MM.1S (cell line): Measurements from ENCODE around the gene FIBCD1.

Source experiments
- DNase-seq: peaks from one replicate; pipeline ENCODE4 v3.0.0-alpha.2; 2015
- H2AFZ ChIP-seq: fragments of 300-600 bp; sonication (generic); 2 replicates; pipeline ENCODE4 v1.6.0; 2016; ENCODE audit warnings: antibody characterized with exemption, low read length
- H3F3A ChIP-seq: fragments of 300-600 bp; sonication (generic); 2 replicates; pipeline ENCODE4 v1.6.1; 2016; ENCODE audit warnings: mild to moderate bottlenecking, antibody characterized with exemption, low read length, moderate library complexity, mixed read lengths; ENCODE audit not compliant: insufficient read depth
- H3K27ac ChIP-seq: fragments of 300-600 bp; sonication (generic); 2 replicates; pipeline ENCODE4 v1.5.1; 2016; ENCODE audit warnings: mild to moderate bottlenecking, low read length
- H3K27me3 ChIP-seq: fragments of 300-600 bp; sonication (generic); replicated peaks from 2 replicates; pipeline ENCODE4 v1.6.0; 2016; ENCODE audit warnings: low read length; ENCODE audit not compliant: insufficient read depth
- H3K36me3 ChIP-seq: fragments of 300-600 bp; sonication (generic); replicated peaks from 2 replicates; pipeline ENCODE4 v1.6.1; 2016; ENCODE audit warnings: mild to moderate bottlenecking, low read length, mixed read lengths; ENCODE audit not compliant: insufficient read depth
- H3K4me1 ChIP-seq: fragments of 300-600 bp; sonication (generic); 2 replicates; pipeline ENCODE4 v1.6.1; 2016; ENCODE audit warnings: low read length, mixed read lengths
- H3K4me2 ChIP-seq: fragments of 300-600 bp; sonication (generic); 2 replicates; pipeline ENCODE4 v1.6.0; 2016; ENCODE audit warnings: low read depth, low read length
- H3K4me3 ChIP-seq: fragments of 300-600 bp; sonication (generic); 2 replicates; pipeline ENCODE4 v1.5.1; 2016; ENCODE audit warnings: low read length, mixed read lengths
- H3K79me2 ChIP-seq: fragments of 300-600 bp; sonication (generic); 2 replicates; pipeline ENCODE4 v1.6.1; 2016; ENCODE audit warnings: mixed run types, low read length, mixed read lengths
- H3K9ac ChIP-seq: fragments of 300-600 bp; sonication (generic); 2 replicates; pipeline ENCODE4 v1.6.1; 2016; ENCODE audit warnings: low read length, mixed read lengths
- H3K9me2 ChIP-seq: fragments of 300-600 bp; sonication (generic); replicated peaks from 2 replicates; pipeline ENCODE4 v1.6.1; 2016; ENCODE audit warnings: mild to moderate bottlenecking, low read length, mixed read lengths; ENCODE audit not compliant: insufficient read depth
- H3K9me3 ChIP-seq: fragments of 300-600 bp; sonication (generic); replicated peaks from 2 replicates; pipeline ENCODE4 v1.6.1; 2016; ENCODE audit warnings: mild to moderate bottlenecking, low read length, mixed read lengths; ENCODE audit not compliant: insufficient read depth
- H4K20me1 ChIP-seq: fragments of 300-600 bp; sonication (generic); 2 replicates; pipeline ENCODE4 v1.6.1; 2016; ENCODE audit warnings: mild to moderate bottlenecking, low read length, moderate library complexity, mixed read lengths; ENCODE audit not compliant: insufficient read depth
- CTCF ChIP-seq: fragments of 300-600 bp; sonication (generic); IDR thresholded peaks from 2 replicates; pipeline ENCODE4 v1.5.1; 2016; ENCODE audit warnings: antibody characterized with exemption, low read length, mixed read lengths
- EZH2 ChIP-seq: fragments of 300-600 bp; sonication (generic); optimal IDR thresholded peaks from 2 replicates; pipeline ENCODE3; 2017; ENCODE audit warnings: low read depth, mild to moderate bottlenecking, antibody characterized with exemption, low read length, mixed read lengths
- EZH2phosphoT487 ChIP-seq: fragments of 300-600 bp; sonication (generic); IDR thresholded peaks from 2 replicates; pipeline ENCODE4 v1.6.1; 2018; ENCODE audit warnings: antibody characterized with exemption, low read length

Gene FIBCD1

GRCh38 chr9:130856474-130856873 is 82.6 kb downstream of the FIBCD1 start:
- no peak for DNase-seq
- no peak for TF ChIP-seq EZH2
- H3K9me2 ChIP-seq = no peaks in the 10 kb centered on the region
- H3K4me1 ChIP-seq = no peaks in the 10 kb centered on the region
- no peaks in the 10 kb centered on the region for H3K36me3 ChIP-seq
- no peaks in the 10 kb centered on the region for H3K27me3 ChIP-seq
- H3F3A ChIP-seq = no peaks in the 10 kb centered on the region
- no peaks in the 10 kb centered on the region for H4K20me1 ChIP-seq
- no peaks in the 10 kb centered on the region for H3K79me2 ChIP-seq
- no peak overlapping the region for H3K9ac ChIP-seq
- H2AFZ ChIP-seq = no peak overlapping the region
- no peak overlapping the region for H3K27ac ChIP-seq
- no peak overlapping the region for H3K4me3 ChIP-seq
- no peaks in the 10 kb centered on the region for H3K9me3 ChIP-seq
- no peak overlapping the region for H3K4me2 ChIP-seq

DNA sequence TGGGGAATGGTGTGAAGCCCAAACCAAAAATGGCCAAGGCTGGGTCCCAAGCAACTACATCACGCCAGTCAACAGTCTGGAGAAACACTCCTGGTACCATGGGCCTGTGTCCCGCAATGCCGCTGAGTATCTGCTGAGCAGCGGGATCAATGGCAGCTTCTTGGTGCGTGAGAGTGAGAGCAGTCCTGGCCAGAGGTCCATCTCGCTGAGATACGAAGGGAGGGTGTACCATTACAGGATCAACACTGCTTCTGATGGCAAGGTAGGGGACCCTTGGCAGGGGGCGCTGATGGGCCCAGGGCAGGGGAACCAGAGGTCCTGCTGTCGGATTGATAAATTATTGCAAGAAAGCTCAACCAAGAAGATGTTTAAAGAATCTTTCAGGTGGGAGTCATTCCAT is 84.2 kb downstream of the FIBCD1 start:
- no peaks in the 10 kb centered on the region for H3K9me3 ChIP-seq
- no peaks in the 10 kb centered on the region for H3K4me1 ChIP-seq
- no peak overlapping the region for H3K4me2 ChIP-seq
- H3K27me3 ChIP-seq = no peaks in the 10 kb centered on the region
- no peak overlapping the region for H3K9ac ChIP-seq
- no peak overlapping the region for H3K4me3 ChIP-seq
- H3K27ac ChIP-seq = no peak overlapping the region
- no peaks in the 10 kb centered on the region for H3K79me2 ChIP-seq
- TF ChIP-seq CTCF (no peak), EZH2phosphoT487 (no peak), EZH2 (no peak)
- H3K9me2 ChIP-seq = no peaks in the 10 kb centered on the region
- no peaks in the 10 kb centered on the region for H4K20me1 ChIP-seq
- no peak overlapping the region for H2AFZ ChIP-seq
- H3F3A ChIP-seq = no peaks in the 10 kb centered on the region
- no peaks in the 10 kb centered on the region for H3K36me3 ChIP-seq
- DNase-seq = no peak

- Histone ChIP-seq H3K4me2 (no peak overlapping the region), H3K9me3 (no peaks in the 10 kb centered on the region), H2AFZ (no peak overlapping the region), H3K4me3 (no peak overlapping the region), H3K36me3 (no peaks in the 10 kb centered on the region), H3K79me2 (no peaks in the 10 kb centered on the region), H3K4me1 (no peaks in the 10 kb centered on the region), H3K27me3 (no peaks in the 10 kb centered on the region), H3K9me2 (no peaks in the 10 kb centered on the region), H4K20me1 (no peaks in the 10 kb centered on the region), H3K27ac (no peak overlapping the region), H3K9ac (no peak overlapping the region), H3F3A (no peaks in the 10 kb centered on the region)
- DNase-seq = no peak
- TF ChIP-seq CTCF (no peak), EZH2phosphoT487 (no peak), EZH2 (no peak)
Measured at GRCh38 chr9:130854092-130854491, 85.0 kb downstream of the FIBCD1 start.

GRCh38 chr9:130852801-130853200 is 86.2 kb downstream of the FIBCD1 start:
- TF ChIP-seq EZH2phosphoT487 = no peak
- TF ChIP-seq CTCF = no peak
- TF ChIP-seq EZH2 = no peak
- DNase-seq = no peak
- no peaks in the 10 kb centered on the region for H3F3A ChIP-seq
- no peak overlapping the region for H2AFZ ChIP-seq
- H3K36me3 ChIP-seq = no peaks in the 10 kb centered on the region
- no peaks in the 10 kb centered on the region for H3K9me2 ChIP-seq
- no peaks in the 10 kb centered on the region for H3K79me2 ChIP-seq
- no peak overlapping the region for H3K4me2 ChIP-seq
- no peaks in the 10 kb centered on the region for H3K4me1 ChIP-seq
- H4K20me1 ChIP-seq = no peaks in the 10 kb centered on the region
- H3K4me3 ChIP-seq = no peak overlapping the region
- H3K9me3 ChIP-seq = no peaks in the 10 kb centered on the region
- H3K27me3 ChIP-seq = no peaks in the 10 kb centered on the region
- no peak overlapping the region for H3K9ac ChIP-seq
- no peak overlapping the region for H3K27ac ChIP-seq
